ENCODE measurements around the gene YARS2.

DNA sequence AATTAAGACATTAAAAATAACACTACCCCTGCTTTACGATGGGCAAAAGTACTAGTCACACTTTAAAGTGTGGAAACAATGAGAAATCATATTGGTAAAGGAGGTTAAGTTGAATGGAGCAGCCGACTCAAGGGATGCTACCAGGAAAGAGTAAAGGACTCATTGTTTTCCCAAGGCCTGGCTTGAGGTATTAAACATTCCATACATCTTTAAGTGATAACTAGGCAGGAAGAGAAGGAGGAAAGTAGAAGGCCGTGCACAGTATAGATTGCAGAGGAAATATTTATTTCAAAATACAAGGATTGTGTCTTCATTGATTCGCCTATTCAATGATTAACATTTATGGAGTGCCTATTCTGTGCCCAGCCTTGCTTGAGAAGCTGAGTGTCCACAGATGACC is 20.6 kb upstream of the YARS2 start:
- TF ChIP-seq, protein P1, sequence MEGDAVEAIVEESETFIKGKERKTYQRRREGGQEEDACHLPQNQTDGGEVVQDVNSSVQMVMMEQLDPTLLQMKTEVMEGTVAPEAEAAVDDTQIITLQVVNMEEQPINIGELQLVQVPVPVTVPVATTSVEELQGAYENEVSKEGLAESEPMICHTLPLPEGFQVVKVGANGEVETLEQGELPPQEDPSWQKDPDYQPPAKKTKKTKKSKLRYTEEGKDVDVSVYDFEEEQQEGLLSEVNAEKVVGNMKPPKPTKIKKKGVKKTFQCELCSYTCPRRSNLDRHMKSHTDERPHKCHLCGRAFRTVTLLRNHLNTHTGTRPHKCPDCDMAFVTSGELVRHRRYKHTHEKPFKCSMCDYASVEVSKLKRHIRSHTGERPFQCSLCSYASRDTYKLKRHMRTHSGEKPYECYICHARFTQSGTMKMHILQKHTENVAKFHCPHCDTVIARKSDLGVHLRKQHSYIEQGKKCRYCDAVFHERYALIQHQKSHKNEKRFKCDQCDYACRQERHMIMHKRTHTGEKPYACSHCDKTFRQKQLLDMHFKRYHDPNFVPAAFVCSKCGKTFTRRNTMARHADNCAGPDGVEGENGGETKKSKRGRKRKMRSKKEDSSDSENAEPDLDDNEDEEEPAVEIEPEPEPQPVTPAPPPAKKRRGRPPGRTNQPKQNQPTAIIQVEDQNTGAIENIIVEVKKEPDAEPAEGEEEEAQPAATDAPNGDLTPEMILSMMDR (IDR thresholded peaks at IDR 0.05; ENCODE audit: low read length) = no peak
- no peak for TF ChIP-seq EZH2 (IDR thresholded peaks at IDR 0.05; ENCODE audit: borderline replicate concordance, low read length)

Data from OCI-LY1 (cell line).